T1000 (cell line): ENCODE measurements around the gene SH2D6.

ENCODE experiments used
- DNase-seq: peaks from one replicate; lab custom pipeline; 2025; ENCODE audit warnings: mixed read lengths; lab: John Stamatoyannopoulos, UW

SH2D6 gene

DNA sequence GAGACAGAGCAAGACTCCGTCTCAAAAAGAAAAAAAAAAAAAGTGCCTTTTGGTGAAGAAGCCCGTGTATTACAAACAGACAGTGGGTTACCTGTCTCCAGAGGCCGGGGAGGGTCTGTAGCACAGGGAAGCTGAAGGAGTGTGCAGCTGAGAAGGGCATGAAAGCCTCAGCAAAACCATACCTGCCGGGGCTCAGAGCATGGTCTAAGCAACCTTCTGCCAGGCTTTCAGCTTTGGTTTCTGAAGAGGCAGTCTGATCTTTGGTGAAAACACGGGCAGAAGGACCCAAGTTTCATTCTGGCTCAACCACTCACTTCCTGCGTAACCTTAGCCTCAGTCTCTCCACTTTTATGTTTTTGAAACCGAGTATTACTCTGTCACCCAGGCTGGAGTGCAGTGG lies 21.5 kb downstream of the SH2D6 start:
- DNase-seq = no peak

DNA sequence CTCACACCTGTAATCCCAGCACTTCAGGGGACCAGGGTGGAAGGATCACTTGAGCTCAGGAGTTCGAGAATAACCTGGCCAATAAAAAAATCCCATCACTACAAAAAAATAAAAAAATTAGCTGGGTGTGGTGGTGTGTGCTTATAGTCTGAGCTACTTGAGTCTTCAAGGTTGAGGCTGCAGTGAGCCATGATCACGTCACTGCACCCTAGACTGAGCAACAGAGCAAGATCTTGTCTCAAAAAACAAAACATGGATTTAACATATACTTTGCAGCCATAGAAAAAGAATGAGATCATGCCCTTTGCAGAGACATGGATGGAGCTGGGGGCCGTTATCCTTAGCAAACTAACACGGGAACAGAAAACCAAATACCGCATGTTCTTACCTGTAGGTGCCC lies 22.2 kb downstream of the SH2D6 start:
- DNase-seq = no peak

DNA sequence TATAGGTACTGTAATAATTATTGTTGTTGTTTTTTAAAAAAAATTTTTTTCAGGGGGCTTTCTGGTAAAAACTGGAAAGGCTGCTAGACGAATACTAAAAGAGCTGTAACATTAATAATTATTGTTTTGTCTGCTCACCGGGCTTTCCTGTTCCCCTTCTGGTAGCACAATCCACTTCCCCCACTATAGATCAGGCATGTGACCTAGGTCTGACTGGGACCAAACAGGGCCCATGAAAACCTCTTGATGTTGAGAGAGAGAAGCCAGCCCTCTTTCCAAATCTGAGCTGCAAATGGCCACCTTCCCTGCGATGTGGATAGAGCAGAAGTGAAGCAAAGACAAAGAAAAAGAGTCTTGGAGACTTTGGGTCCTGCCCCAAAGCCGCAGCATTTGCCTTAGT lies 23.4 kb downstream of the SH2D6 start:
- DNase-seq = no peak

DNA sequence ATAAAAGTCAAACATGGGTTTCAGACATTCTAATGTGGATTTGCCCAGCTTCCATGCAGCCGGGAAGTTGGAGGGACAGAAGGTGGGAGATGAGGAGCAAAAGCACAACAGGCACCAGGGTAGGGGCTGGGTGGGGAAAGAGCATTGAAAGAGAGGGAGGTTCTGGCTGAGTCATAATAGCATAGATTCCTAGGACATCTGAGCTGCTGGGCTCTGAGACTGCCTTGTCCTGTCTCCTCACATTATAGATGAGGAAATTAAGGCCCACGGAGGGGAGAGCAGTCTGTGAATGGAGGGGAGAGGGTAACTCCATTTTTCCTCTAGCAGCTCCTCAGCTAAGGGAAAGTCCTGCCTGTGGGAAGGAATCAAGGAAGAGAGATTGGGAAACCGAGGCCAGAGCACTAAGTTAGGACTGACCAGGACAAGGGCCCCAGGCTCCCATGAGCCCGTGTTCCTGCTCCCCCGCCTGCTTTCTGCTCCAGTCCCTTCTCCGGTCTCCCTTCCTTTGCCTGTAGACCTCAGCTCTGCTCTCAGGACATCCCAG lies 26.2 kb downstream of the SH2D6 start:
- no peak for DNase-seq

DNA sequence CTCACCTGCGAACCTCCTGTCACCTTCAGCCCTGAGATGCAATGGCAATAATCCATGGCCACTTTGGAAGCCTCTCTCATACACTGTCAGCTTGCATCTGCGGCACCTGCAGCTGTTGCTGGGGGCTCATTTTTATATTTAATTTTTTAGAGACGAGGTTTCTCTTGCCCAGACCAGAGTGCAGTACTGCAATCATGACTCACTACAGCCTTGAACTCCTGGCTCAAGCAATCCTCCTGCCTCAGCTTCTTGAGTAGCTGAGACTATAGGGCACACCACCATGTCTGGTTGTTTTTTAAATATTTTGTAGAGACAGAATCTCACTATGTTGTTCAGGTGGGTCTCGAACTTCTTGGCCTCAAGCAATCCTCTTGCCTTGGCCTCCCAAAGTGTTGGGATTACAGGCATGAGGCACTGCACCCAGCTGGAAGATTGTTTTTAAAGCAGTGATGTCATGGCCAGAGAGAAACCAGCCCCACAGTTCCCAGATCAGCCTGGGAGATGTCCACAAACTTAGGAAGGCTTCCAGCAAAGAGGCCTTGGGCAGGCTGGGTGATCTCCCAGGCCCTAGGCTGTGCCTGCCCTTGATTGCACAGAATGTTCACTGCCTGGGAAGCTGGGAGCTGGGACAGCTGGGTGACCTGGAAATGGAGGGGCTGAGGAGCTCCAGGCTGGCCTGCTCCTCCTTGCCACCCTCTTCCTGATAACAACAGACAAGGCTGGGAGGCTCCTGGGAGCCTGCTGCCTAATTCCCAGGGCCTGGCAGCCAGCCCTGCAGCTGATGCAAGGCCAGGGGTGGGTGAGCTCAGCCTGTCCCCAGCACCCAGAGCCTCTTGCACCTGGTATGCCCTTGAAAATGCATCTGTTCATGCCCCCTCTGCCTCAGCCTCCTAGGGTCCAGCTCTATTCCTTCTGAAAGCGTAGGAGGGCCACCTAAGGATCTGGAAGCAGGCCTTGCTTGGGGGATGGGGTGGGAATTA lies 27.1 kb downstream of the SH2D6 start:
- no peak for DNase-seq

DNA sequence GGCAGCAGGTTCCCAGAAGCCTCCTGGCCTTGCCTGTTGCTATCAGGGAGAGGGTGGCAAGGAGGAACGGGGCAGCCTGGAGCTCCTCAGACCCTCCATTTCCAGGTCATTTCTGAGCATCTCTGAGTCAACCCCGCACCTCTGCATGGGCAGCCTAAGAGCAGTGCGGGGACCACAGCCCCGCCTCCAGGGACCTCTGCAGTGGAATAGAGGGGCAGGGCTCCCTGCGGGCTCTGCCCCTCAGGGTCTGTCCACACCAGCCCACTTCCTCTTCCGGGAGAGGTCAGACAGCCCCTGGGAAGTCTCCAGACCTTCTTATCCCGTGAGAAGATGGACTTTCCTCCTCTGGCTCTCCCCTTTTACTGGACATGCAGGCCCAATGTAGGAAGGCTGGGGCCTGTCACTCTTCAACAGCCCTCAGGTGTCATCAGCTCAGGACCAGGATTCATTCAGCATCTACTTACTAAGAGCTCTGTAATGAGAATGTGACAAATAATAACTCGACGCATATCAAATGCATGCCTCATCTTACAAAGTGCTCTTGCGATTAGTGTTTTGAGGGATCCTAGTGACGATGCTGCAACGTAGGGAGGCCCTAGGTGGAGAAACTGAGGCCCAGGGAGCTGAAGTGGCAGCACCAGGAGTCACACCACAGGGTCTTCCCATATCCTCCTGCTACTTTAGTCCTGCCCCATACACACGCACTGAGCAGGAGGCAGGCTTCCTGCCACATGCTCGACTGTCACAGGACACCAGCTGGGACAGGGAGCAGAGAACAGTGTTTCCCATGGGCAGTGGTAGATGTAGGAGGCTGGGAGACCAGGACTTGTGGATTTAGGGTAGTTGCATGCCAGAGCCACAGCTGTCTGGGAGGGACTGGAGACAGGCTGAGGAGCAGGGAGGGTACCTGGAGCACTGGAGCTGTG lies 28.0 kb downstream of the SH2D6 start:
- DNase-seq = no peak

DNA sequence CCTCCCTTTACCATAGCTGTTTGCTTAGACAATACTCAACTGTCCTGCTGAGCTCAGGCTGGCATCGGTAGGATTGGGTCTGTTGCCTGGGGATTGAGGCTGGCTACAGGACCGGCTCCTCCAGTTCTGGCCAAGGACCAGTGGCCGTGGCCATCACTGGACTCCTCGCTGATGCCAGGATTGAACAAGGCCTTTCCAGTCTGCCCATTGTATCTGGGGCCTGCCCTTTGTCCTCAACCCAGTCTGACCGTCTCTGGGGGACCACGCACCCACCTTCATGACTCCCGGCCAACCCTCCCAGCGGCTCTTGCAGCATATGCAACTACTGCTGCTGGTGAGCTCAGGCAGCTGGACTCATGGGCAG lies 28.7 kb downstream of the SH2D6 start:
- DNase-seq = no peak

DNA sequence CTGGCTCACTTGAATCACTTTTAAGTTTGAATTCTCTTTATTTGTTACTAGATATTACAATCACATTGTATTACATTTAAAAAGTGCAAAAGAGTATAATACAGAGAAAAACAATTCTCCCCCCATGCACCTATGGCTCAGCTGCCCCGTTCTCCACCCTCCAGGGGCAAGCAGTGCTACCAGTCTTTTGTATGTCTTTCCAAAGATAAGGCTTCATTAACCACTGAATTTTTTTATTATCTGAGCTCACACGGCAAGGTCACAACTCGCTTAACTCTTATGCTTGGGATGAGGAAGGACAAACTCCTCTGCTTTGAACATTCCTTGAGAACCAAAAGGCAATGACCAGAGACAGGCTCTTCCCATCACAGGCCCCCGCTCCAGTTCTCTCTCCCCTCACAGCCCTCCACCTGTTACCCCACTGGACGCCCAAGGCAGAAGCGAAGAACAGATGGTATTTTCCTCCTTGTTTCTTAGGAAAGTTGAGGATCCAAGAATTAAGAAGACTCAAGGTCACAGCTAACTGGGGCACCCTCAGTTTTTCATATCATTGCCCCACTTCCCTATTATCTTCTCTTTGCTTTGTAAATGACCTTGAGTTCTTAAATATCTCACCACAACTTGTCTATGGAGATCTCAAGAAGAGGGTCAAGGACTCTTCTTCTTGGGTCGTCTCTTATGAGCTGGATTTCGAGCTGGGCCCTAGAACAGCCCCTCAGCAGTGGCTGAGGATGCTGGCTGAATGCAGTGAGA lies 30.1 kb downstream of the SH2D6 start:
- DNase-seq = no peak

DNA sequence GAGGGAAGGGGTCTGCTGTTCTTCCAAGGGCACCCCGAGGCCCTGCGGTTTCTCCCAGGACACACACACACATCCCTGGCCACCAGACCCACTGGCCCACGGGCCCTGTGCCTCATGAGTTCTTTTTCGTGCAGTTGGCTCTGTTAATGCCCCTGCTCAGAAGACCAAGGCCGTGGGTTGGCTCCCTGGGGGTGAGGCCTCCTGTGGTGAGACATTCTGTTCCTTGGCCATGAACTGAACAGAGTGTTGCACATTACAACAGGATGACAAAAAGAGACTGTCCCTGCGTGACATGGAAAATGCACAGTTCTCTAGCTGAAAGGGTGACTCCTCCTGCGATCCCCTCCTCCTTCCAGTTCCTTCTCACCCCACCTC lies 30.7 kb downstream of the SH2D6 start:
- no peak for DNase-seq

DNA sequence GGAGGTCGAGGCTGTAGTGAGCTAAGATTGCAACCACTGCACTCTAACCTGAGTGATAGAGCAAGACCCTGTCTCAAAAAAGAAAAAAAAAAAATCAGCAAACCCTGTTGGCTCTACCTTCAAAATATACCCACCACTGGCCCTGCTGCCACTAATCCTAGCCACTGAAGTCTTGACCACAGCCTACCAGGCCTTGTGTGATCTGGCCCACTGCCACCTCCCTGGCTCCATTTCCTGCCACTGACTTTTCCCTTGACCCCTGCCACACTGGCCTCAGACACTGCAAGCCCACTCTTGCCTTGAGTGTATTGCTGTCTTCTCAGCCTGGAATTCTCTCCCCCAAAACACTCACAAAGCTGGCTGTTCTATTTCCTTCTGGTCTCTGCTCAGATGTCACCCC lies 33.7 kb downstream of the SH2D6 start:
- no peak for DNase-seq

DNA sequence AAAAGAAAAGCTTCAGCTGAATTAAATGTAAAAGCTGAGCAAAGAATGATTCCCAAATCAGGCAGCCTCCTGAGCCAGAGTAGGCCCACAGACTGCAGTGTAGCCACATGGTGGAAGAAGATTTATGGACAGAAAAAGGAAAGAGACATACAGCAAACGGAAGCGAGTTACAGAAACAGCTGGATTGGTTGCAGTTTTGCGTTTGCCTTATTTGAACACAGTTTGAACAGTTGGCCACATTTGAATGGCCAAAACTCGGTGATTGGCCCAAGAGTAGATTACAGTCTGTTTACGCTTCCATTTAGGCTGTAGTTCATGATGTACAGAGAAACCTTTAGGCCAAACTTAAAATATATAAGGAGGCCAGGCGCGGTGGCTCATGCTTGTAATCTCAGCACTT lies 35.1 kb downstream of the SH2D6 start:
- DNase-seq = no peak

DNA sequence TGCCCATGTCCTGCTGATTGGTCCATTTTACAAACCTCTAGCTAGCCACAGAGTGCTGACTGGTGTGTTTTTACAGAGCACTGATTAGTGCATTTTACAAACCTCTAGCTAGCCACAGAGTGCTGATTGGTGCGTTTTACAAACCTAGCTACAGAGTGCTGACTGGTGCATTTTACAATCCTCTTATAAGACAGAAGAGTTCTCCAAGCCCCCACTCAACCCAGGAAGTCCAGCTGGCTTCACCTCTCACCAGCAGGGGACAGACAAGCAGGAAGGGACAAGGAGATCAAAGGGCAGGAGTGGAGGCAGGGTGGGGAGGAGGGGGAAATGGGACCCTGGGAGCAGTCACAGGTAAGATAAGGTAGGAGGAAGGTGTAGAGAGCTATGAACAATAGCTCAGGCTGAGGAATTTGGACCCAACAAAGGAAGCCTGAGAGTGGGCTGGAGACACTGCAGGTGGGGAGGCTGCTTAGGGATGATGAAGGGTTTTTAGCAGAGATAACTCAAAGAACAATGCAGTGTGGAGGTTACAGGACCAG lies 37.1 kb downstream of the SH2D6 start:
- no peak for DNase-seq

DNA sequence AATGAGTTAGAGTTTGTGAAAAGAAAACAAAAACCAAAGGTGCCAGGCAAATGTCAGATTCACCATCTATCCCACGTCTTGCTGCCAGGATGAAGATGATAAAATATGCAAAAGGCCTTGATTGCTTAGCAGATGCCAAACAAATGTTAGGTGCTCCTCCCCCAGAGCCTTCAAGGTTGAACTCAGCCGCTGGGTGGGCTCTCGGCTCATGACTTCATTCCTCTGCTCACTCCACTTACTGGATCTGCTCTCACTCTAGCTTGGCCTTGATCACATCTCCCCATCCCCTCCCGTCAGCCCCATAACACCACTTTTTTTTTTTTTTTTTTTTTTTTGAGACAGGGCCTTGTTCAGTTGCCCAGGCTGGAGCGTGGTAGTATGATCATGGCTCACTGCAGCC lies 38.5 kb downstream of the SH2D6 start:
- DNase-seq = no peak

DNA sequence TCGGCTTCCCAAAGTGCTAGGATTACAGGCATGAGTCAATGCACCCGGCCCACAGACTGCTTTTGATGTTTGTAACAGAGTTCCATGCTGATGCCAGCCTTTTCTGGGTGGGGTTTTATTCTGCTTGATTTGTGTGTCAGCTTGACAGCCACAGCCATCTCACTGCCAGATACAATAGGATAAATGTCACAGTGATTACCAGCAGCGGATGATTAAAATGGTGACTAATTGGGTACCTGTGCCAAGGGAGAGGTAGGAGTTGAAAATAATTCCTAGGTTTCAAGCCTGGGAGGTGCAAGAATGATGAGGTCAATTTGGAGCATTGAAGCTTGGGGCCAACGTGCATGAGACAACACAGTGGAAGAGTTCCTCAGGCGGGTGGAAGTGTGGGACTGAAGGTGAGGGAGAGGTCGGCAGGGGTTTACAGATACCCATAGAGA lies 39.4 kb downstream of the SH2D6 start:
- DNase-seq = no peak

DNA sequence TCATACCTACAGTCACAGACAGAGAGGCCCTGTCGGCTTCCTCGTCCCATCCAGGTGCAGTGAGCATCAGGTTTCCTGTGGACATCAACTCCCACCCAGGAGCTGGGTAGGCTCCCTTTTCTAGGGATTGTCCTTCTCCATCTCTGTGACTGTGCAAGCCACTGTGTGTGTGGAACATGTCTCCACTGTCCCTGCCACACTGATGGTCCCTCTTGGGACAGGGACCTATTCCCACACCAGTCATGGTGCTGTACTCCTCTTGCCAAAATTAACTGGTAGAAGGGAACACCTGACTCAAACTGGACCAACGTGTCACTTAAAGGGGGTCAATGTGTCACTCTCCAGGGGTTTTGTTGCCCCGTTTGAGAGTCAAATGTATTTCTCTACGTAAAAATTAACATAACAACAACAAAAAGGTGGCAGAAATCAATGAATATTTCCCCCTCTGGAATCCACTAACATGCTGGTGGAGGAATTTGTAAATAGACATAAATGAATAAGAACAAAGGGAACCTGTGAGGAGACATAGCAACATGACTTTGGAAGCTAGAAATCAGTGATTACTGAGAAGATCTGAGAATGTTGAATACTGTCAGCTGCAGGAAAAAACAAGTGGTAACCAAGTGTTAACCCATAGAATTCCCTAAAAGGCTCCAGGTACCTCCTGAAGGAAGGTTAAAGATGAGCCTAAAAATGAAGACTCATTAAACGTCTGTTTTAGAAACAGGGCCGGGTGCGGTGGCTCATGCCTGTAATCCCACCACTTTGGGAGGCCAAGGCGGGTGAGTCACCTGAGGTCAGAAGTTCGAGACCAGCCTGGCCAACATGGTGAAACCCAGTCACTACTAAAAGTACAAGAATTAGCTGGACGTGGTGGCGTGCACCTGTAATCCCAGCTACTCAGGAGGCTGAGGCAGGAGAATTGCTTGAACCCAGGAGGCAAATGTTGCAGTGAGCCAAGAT lies 40.4 kb downstream of the SH2D6 start:
- DNase-seq = no peak

DNA sequence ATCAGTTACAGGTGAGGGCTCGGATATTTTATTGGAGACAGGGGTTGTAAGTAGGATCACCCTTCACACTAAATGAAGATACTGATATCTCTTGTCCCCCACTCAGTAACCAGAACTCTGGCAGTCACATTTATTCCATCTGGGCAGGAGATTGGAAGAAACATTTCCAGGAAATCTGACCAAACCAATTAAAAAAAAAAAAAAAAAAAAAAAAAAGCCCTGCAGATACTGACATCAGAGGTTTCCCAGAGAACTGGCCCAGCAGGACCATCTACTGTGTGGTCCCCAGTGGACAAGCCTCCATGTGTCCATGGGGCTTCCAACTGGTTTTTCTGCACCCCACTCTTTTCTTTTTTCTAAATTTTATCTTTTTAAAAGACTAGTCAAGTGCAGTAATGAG lies 41.3 kb downstream of the SH2D6 start:
- DNase-seq = no peak

DNA sequence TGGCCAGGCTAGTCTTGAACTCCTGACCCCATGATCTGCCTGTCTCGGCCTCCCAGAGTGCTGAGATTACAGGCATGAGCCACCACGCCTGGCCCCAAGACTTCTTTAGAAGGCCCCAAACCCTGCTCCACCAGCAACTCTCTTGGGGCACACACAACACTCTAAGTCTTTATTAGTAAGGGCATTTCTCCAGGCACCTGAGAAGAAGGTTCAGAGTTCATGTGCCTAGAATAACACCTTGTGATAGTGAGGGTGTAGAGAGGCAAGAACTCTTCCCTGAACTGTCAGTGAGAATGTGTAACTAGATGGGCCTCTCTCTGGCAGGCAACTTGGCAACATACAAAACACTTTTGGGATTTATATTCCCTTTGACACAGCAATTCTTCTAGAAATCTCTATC lies 43.8 kb downstream of the SH2D6 start:
- no peak for DNase-seq

DNA sequence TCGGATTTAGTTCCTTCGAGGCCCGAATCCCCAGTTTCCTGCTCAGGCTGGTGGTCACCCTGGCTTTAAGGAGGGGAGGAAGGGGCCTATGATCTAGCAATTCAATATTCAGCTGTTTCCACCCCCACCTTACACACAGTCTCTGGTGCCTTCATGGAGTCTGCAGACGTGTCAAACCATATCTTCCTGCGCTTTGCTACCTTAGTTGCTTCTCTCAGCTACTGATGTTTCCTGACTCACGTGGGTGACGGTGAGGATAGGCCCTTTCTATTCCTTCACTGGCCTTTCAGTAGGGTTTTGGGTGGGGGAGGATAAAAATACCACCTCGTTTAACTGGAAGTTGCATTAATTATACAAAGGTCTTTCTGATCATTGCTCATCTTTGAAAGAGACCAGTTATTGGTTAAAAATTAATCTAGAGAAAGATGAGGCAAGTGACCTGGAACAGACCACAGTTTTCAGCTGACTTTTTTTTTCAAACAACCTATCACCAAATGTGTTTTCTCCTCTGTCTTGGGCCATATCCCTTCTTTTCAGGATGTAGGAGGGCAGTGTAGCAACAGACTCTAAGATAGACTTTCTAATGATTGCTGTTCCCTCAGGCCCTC lies 49.7 kb downstream of the SH2D6 start:
- DNase-seq = no peak

DNA sequence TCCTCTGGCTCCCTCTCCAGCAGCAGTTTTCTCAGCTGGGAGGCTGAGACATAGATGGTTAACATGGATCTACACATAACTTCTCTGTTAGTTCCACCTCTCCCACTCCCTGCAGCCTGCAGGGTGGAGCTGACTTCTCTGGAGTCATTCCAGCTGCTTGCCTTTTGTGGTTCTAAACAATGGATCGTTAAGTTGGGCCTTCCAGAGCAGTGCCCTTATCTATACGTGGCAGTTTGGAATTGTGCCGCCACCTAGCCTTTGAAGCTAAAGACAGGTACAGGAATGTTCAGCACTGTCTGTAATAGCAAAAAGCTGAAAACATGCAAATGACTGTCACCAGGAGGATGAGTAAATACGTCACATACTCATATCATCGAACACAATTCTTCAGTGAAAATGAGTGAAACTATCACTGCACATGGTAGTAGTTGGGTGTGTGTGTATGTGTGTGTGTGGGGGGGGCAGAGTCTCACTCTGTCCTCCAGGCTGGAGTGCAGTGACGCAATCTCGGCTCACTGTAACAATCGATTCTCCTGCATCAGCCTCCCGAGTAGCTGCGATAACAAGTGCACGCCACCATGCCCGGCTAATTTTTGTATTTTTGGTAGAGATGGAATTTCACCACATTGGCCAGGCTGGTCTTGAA lies 50.3 kb downstream of the SH2D6 start:
- DNase-seq = no peak
